HG03103 (cell line): ENCODE data around the gene PLA2G5.

Experiments
- ATAC-seq: cut with Tn5 transposase; IDR thresholded peaks from one replicate; pipeline ENCODE4 v1.9.1; 2021; ENCODE audit warnings: low read depth; ENCODE audit not compliant: unreplicated experiment

The PLA2G5 gene

DNA sequence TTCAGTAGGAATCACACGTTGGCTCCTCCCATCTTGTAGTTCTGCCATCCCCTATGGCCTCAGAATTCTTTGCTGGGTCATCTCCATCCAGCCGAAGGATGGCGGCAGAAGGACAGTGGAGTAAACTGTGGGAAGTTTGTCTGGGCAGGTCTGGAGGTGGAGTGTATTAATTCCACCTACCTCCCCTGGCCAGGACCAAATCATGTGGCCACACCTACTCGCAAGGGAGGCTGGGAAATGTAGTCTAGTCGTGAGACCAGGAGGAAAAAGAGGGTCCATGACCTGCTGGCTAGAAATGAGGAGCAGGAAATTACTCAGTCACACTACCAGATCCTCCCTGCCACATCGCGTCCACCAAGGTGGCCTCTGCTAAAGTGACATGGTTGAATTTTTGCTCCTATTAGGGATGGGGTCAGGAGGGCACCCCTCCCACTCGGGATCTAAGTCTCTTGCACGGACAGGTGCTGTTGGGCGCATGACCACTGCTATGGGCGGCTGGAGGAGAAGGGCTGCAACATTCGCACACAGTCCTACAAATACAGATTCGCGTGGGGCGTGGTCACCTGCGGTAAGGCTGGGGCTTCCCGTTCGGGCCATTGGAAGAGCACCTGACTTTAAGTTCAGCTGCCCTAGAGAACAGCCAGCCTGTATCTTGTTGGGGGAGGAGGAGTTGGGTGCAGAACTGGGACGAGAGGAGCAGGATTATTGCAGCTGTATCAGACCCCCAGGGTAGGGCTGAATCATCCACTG lies 19.5 kb downstream of the PLA2G5 start:
- no peak for ATAC-seq

GRCh38 chr1:20090119-20090518 lies 20.1 kb downstream of the PLA2G5 start:
- ATAC-seq = no peak

DNA sequence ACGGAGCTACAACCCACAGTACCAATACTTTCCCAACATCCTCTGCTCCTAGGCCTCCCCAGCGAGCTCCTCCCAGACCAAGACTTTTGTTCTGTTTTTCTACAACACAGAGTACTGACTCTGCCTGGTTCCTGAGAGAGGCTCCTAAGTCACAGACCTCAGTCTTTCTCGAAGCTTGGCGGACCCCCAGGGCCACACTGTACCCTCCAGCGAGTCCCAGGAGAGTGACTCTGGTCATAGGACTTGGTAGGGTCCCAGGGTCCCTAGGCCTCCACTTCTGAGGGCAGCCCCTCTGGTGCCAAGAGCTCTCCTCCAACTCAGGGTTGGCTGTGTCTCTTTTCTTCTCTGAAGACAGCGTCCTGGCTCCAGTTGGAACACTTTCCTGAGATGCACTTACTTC lies 20.6 kb downstream of the PLA2G5 start:
- no peak for ATAC-seq

DNA sequence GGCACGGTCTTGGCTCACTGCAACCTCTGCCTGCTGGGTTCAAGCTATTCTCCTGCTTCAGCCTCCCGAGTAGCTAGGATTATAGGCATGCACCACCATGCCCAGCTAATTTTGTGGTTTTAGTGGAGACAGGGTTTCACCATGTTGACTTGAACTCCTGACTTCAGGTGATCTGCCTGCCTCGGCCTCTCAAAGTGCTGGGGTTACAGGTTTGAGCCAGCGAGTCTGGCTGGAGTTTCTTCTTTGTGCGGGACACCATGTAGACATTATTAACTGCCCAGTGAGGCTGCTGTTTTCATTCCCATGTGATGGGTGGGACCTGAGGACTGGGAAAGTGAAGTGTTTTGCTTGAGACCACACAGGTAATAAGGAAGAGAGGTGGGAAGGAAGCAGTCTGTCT lies 23.3 kb downstream of the PLA2G5 start:
- ATAC-seq = no peak

GRCh38 chr1:20093940-20094391 lies 24.0 kb downstream of the PLA2G5 start:
- no peak for ATAC-seq

DNA sequence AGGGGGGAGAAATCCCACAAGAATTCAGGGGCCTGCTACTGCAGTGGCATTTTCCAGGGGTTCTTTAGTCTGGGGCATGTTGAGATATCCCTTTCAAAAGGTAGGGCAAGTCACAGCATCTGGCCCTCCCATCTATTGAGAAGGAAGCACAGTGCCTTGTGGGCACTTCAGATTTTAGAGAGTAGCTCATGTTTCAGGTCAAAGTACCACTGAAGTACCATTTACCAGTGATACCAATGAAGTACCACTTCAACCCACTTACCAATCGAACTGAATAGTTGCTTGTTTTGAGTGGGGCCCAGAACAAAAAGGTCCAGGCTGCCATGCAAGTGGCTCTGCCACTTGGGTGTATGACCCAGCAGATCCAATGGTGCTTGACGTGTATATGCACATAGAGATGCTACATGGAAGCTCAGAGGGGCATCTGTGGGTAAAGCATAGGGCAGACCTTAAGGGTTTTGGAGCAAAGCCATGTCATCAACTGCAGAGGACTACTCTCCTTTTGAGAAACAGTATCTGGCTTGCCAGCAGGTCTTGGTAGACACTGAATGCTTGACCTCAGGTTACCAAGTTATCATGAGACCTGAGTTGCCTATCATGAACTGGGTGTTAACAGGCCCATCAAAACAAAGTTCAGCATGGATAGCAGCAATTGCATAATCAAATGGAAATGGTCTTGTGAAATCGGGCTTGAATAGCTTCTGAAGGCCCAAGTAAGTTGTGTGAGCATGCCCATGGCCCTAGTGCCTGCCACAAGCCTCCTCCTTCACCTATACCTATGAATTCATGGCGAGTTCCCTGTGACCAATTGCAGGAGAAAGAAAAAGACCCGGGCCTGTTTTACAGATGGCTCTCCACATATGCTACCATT lies 25.8 kb downstream of the PLA2G5 start:
- no peak for ATAC-seq

DNA sequence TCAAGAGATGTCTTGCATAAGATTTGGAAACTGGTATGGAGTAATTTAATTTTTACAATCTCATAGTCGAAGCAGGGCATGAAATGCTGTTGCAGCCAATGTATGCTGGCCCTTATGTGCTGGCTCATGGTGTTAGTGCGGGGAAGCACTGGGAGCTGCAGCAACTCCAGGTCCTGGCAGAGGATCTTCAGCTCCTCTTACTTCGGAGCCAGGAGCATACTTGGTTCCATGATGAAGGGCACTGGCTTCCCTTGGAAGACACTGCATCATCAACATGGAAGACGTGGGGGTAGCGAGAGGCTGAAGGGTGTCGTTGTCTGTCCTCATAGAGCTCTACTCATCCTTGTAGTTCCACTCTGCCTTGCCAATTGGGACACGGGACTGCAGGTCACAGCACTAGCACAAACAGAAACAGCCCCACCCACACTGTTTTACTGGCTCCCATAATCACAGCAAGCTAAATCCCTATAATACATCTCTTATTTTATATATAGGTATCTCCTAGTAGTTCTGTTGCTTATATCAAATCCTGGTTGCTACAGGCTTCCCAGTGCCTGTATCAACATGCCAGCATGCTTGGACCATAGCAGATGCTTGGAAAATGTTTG lies 26.9 kb downstream of the PLA2G5 start:
- no peak for ATAC-seq

DNA sequence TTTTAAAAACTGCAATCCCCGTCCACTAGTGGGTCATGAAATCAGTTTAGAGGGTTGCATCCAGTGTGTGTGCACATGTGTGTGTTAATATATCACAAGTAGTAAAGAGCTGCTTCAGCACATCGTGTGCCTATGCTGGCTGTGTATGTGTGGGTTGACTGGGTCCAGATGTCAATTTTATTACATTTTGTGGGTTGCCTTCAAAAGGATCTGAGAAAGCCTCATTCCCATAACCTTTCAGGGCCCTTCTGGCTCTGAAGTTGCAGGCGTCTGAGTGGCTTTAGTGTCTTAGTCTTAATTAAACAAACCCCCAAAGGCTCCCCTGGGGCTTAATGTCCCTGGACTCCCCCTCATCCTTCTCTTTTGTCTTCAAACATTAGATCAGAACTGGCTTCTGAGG lies 29.5 kb downstream of the PLA2G5 start:
- ATAC-seq = no peak

GRCh38 chr1:20100632-20101355 lies 30.8 kb downstream of the PLA2G5 start:
- no peak for ATAC-seq

GRCh38 chr1:20102875-20103274 lies 32.9 kb downstream of the PLA2G5 start:
- no peak for ATAC-seq

DNA sequence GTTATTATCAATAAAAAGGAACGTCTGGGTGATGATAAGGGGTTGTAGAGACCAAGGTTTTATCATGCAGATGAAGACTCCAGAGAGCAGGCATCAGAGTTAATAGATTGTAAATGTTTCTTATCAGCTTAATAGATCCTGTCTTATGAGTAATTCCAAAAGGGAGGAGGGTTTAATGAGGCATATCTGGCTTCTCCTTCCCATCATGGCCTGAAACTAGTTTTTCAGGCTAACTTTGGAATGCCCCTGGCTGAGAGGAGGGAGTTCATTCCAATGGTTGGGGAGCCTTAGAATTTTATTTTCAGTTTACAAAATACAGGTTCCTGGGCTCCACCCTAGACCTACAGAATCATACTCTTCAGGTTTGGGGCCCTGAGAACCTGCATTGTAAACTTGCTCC lies 35.9 kb downstream of the PLA2G5 start:
- ATAC-seq = no peak

DNA sequence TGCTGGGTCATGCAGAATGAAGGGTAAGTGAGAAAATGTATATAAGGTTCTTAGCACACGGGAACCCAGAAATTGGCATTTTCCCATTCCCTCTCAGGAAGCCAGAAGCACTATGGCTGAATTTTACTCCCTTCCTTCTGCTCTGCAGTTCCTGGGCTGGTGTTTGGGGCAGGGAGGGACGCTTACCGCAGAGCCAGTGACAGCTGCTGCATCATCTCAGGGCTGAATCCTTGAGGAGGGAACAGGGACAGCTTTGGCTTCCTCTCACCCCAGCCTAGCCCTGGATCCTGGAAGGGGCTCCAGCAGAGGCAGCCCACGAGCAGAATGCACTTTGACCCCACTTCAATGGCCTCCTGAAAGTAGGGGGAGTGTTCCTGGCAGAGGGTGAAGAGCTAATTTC lies 37.4 kb downstream of the PLA2G5 start:
- no peak for ATAC-seq

- no peak for ATAC-seq
Measured at GRCh38 chr1:20107796-20108195, 37.8 kb downstream of the PLA2G5 start.

- no peak for ATAC-seq
Measured at GRCh38 chr1:20108366-20109123, 38.6 kb downstream of the PLA2G5 start.

DNA sequence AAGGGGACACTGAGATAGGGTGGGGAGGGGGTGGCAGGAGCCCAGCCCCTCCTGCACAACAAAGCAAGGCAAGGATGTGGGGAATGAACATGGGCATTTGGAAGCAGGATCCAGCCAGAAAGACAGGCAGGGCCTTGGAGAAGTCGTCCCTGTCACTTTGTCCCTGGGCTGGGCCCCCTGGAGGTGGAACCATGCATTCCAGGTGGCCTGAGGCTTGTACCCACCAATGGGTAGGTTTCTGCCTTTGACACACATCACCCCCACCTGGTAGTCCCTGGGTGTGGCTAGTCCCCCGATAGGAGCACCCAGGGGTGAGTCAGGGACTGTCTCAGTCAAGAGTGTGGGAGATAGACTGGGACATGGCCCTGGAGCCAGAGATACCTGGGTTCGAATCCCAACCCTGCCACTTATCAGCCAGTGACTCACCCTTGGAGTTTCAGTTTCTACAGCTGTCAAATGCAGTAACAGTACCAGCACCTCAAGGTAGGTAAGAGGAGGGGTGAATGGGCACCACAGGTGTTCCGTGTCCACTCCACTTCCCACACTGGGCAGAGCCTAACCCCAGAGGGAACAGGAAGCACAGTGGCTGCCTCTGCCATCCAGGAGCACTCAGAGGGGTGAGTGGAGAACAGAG lies 39.3 kb downstream of the PLA2G5 start:
- no peak for ATAC-seq

DNA sequence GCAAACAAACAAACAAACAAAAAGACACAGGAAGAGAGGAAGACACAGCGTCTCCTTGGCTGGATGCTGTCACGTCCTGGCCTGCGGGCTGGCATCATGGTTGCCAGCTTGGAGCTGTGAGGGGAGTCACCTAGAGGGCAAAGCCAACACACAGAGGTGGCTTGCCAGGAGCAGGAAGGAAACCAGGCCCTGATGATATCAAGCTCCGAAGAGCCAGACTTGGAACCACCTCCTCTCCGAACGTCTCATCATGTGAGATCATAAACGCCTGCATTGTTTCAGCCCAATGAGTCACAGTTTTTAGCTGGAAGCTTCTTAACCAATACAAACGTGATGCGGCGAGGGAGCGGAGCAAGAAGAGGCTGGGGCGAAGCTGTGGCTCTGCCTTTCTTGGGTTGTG lies 40.7 kb downstream of the PLA2G5 start:
- no peak for ATAC-seq

DNA sequence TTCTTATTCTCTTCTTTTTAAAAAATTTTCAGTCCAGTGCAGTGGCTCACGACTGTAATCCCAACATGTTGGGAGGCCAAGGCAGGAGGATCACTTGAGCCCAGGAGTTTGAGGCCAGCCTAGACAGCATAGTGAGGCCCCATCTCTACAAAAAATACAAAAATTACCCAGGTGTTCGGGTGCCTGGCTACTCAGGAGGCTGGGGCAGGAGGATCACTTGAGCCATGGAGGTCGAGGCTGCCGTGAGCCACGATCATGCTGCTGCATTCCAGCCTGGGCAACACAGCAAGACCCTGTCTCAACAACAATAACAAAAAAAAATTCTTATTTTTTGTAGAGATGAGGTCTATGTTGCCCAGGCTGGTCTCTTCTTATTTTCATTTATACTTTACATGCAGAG lies 41.5 kb downstream of the PLA2G5 start:
- ATAC-seq = no peak

DNA sequence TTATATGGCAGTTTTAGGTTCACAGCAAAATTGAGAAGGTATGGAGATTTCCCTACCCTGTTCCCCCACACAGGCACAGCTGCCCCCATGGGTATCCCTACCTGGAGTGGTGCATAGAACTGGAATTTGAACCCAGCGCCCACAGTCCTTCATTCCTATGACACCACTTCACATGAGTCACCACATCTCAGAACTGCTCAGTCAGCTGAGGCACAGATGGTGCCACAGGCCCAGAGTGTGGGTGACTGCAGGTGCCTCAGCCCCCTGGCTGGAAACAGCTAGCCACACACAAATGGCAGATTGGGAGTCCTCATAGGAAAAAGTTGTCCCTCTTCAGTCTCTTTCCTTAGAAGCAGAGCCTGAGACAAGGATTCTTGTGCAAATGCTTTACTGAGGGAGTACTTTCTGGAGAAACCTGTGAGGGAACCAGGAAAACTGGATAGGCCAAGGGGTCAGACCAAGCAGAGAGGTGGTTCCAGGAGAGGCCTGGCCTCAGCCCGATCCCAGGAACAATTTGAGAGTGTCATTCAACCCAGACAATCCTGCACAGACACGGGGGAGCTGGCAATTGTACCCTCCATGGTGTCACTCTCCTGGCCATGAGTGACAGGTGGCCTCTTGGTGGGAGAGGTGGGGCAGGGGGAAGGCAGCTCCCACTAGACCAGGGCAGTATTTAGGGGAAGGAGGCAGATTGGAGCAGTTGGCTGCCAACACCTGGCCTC lies 42.4 kb downstream of the PLA2G5 start:
- no peak for ATAC-seq
